Endothelial cell of umbilical vein (primary cell): ENCODE measurements around the gene CST9L. TPM values are rescaled to one million over a fixed set of nuclear protein-coding genes. Genes with fewer than 3 reads are reported as not detected.

Source experiments
- BruUV-seq: library from RNA; stranded (reverse); fragments of 400-500 nt; replicated peaks from 2 replicates; lab custom pipeline; 2021; lab: Mats Ljungman, UMichigan
- CTCF ChIA-PET: fragments of 300-600, 350-600 bp; sonication (Branson Sonifier 250); formaldehyde crosslinking; loops from one replicate; lab custom pipeline; 2021; ENCODE audit warnings: antibody characterized with exemption, inconsistent platforms; lab: Charles Lee
- POLR2A ChIA-PET: fragments of 300-600, 350-600 bp; sonication (Branson Sonifier 250); formaldehyde crosslinking; loops from one replicate; lab custom pipeline; 2021; ENCODE audit warnings: antibody characterized with exemption, inconsistent platforms; lab: Charles Lee
- DNase-seq: peaks from one replicate; pipeline ENCODE4 v3.0.0-alpha.2; 2011; ENCODE audit warnings: low read depth, low spot score
- FAIRE-seq: peaks from 2 replicates; lab custom pipeline; 2011; peaks lifted over from hg19 to GRCh38; lab: Jason Lieb, UNC
- H2AFZ ChIP-seq: 2 replicates; pipeline ENCODE4 v1.6.0; 2012; ENCODE audit warnings: low read depth, low read length, control low read depth, inconsistent platforms
- H3K27ac ChIP-seq: 2 replicates; pipeline ENCODE4 v1.5.1; 2011; ENCODE audit warnings: low read depth, mild to moderate bottlenecking, control low read depth, low read length, moderate library complexity; ENCODE audit not compliant: insufficient read depth
- H3K27me3 ChIP-seq, 2 experiments: 2 replicates each; pipeline versions ENCODE4 v1.6.0 to v1.6.1; 2011; ENCODE audit warnings: low read length in 2 of 2, mixed read lengths in 1 of 2; ENCODE audit not compliant: control insufficient read depth in 2 of 2, insufficient read depth in 2 of 2
- H3K36me3 ChIP-seq, 2 experiments: 2 replicates in 1 of 2; 3 replicates in 1 of 2; pipeline ENCODE4 v1.5.1; 2011; ENCODE audit warnings: low read length in 2 of 2, mild to moderate bottlenecking in 1 of 2, moderate library complexity in 1 of 2; ENCODE audit not compliant: control insufficient read depth in 2 of 2, insufficient read depth in 2 of 2; ENCODE audit errors: extremely low read depth in 1 of 2
- H3K4me1 ChIP-seq: 3 replicates; pipeline ENCODE4 v1.5.1; 2011; ENCODE audit warnings: mild to moderate bottlenecking, low read length; ENCODE audit not compliant: control insufficient read depth, insufficient read depth; ENCODE audit errors: extremely low read depth
- H3K4me2 ChIP-seq: 2 replicates; pipeline ENCODE4 v1.6.1; 2011; ENCODE audit warnings: low read length, control low read depth, mixed read lengths; ENCODE audit not compliant: insufficient read depth
- H3K4me3 ChIP-seq, 3 experiments: fragments of 200-600 bp in 1 of 3; sonication (generic), shearing (Covaris generic) in 1 of 3; replicated peaks in 1 of 3; 2 replicates each; pipeline ENCODE4 v1.5.1; 2011 to 2016; ENCODE audit warnings: control low read depth in 3 of 3, low read length in 3 of 3, mild to moderate bottlenecking in 2 of 3, inconsistent platforms in 1 of 3, low read depth in 1 of 3, moderate library complexity in 1 of 3; ENCODE audit not compliant: insufficient read depth in 1 of 3
- H3K79me2 ChIP-seq: 2 replicates; pipeline ENCODE4 v1.6.0; 2012; ENCODE audit warnings: low read length, inconsistent platforms; ENCODE audit not compliant: control insufficient read depth, insufficient read depth
- H3K9ac ChIP-seq: replicated peaks from 2 replicates; pipeline ENCODE3; 2011; ENCODE audit warnings: low read length, control low read depth; ENCODE audit not compliant: insufficient read depth; ENCODE audit errors: extremely low read depth
- H3K9me1 ChIP-seq: replicated peaks from 3 replicates; pipeline ENCODE4 v1.6.0; 2011; ENCODE audit warnings: mild to moderate bottlenecking, low read length; ENCODE audit not compliant: control insufficient read depth, insufficient read depth; ENCODE audit errors: extremely low read depth
- H3K9me3 ChIP-seq: replicated peaks from 2 replicates; pipeline ENCODE4 v1.5.1; 2012; ENCODE audit warnings: low read length, inconsistent platforms; ENCODE audit not compliant: control insufficient read depth, insufficient read depth
- H4K20me1 ChIP-seq: replicated peaks from 2 replicates; pipeline ENCODE3; 2011; ENCODE audit warnings: mild to moderate bottlenecking, low read length; ENCODE audit not compliant: control insufficient read depth, insufficient read depth; ENCODE audit errors: extremely low read depth
- CTCF ChIP-seq, 2 donors: IDR thresholded peaks; 1 replicate in 1 of 2; 2 replicates in 1 of 2; pipeline ENCODE4 v1.5.1; 2011; ENCODE audit warnings: low read length in 2 of 2, mild to moderate bottlenecking in 2 of 2, moderate library complexity in 2 of 2, control low read depth in 1 of 2, inconsistent platforms in 1 of 2, low read depth in 1 of 2; ENCODE audit not compliant: insufficient read depth in 1 of 2; ENCODE audit errors: extremely low read depth in 1 of 2
- EZH2 ChIP-seq: IDR thresholded peaks from 2 replicates; pipeline ENCODE4 v1.6.1; 2012; ENCODE audit warnings: borderline replicate concordance, low read depth, mild to moderate bottlenecking, moderate library complexity, low read length, inconsistent platforms; ENCODE audit not compliant: severe bottlenecking
- FOS ChIP-seq: IDR thresholded peaks from 2 replicates; pipeline ENCODE4 v1.6.1; 2011; ENCODE audit warnings: mild to moderate bottlenecking, low read length, moderate library complexity, borderline replicate concordance; ENCODE audit not compliant: insufficient read depth
- GATA2 ChIP-seq: IDR thresholded peaks from 2 replicates; pipeline ENCODE4 v1.7.0; 2011; ENCODE audit warnings: low read depth, mild to moderate bottlenecking, moderate library complexity, mixed read lengths, low read length; ENCODE audit not compliant: insufficient read length, insufficient read depth
- JUN ChIP-seq: IDR thresholded peaks from 2 replicates; pipeline ENCODE4 v1.6.1; 2011; ENCODE audit warnings: borderline replicate concordance, low read depth; ENCODE audit not compliant: insufficient read length, insufficient read depth
- MAX ChIP-seq: IDR thresholded peaks from 2 replicates; pipeline ENCODE4 v1.6.1; 2011; ENCODE audit not compliant: insufficient read depth, insufficient read length
- MYC ChIP-seq: IDR thresholded peaks from one replicate; pipeline ENCODE4 v1.6.1; 2011; ENCODE audit warnings: mild to moderate bottlenecking, low read depth, low read length
- POLR2A ChIP-seq: IDR thresholded peaks from 2 replicates; pipeline ENCODE4 v1.6.1; 2012; ENCODE audit warnings: low read depth, mild to moderate bottlenecking, control low read depth, low read length
- POLR2AphosphoS5 ChIP-seq: IDR thresholded peaks from 2 replicates; pipeline ENCODE4 v1.6.1; 2012; ENCODE audit warnings: low read depth, mild to moderate bottlenecking, control low read depth, low read length, moderate library complexity; ENCODE audit not compliant: insufficient read depth
- dilution Hi-C: fragments of 300-500 bp; cut with MboI; formaldehyde crosslinking; loops from one replicate; pipeline ENCODE4 v1.15.0; 2019; ENCODE audit warnings: low sequenced_read_pairs; ENCODE audit not compliant: extremely low pct_ligation_motif_present
- intact Hi-C: fragments of 100-400 bp; cut with micrococcal nuclease; formaldehyde crosslinking; loops from one replicate; pipeline ENCODE4 v1.10.0; 2022
- polyA plus RNA-seq, 4 experiments: library from polyadenylated mRNA; depleted of rRNA in 3 of 4; stranded (reverse) in 3 of 4; unstranded in 1 of 4; fragments of >200 nt; gene quantifications; 2 replicates each; pipeline versions ENCODE4 v1.2.1 to v1.2.3, GENCODE V29; 2011 to 2012; ENCODE audit warnings: missing spikeins in 1 of 4
- total RNA-seq: library from RNA; stranded (reverse); gene quantifications from 2 replicates; pipeline ENCODE4 v1.2.3, GENCODE V29; 2021

Gene CST9L
- total and polyA plus RNA-seq, 2 donors (not counting 3 experiments of a cell fraction or from before 2014, with no cell fraction given): not detected

- POLR2A ChIA-PET: no interaction called here
Observed at GRCh38 chr20:23551383-23551782, 16.9 kb downstream of the CST9L start.

GRCh38 chr20:23550227-23550626, 18.1 kb downstream of the CST9L start:
- Histone ChIP-seq H2AFZ (no peak overlapping the region), H4K20me1 (no peaks in the 10 kb centered on the region), H3K27ac (no peak overlapping the region), H3K79me2 (no peaks in the 10 kb centered on the region), H3K36me3 (no peaks in the 10 kb centered on the region), H3K4me3 (no peak overlapping the region), H3K27me3 (no peaks in the 10 kb centered on the region), H3K4me1 (no peaks in the 10 kb centered on the region), H3K9me1 (no peaks in the 10 kb centered on the region), H3K9me3 (no peaks in the 10 kb centered on the region), H3K9ac (no peak overlapping the region), H3K4me2 (no peak overlapping the region)
- POLR2A ChIA-PET: no interaction called here
- DNase-seq: no peak
- BruUV-seq: no TSS peak
- intact Hi-C loops: no loop called here
- dilution Hi-C loops: no loop called here
- CTCF ChIA-PET: no interaction called here
- TF ChIP-seq MAX (no peak), POLR2AphosphoS5 (no peak), GATA2 (no peak), FOS (no peak), CTCF (IDR thresholded peaks at IDR 0.05; ENCODE audit: extremely low read depth in 1 of 2, insufficient read depth in 1 of 2, low read depth in 1 of 2, low read length in 2 of 2) (no peak), POLR2A (no peak), JUN (no peak), EZH2 (no peak), MYC (no peak)
- FAIRE-seq: no peak

More at GRCh38 chr20:23551383-23551782, 16.9 kb downstream of the CST9L start:
- Histone ChIP-seq H3K27ac (no peak overlapping the region), H3K4me1 (no peaks in the 10 kb centered on the region), H3K36me3 (no peaks in the 10 kb centered on the region), H2AFZ (no peak overlapping the region), H3K9me1 (no peaks in the 10 kb centered on the region), H4K20me1 (no peaks in the 10 kb centered on the region), H3K79me2 (no peaks in the 10 kb centered on the region), H3K9ac (no peak overlapping the region), H3K4me3 (no peak overlapping the region), H3K9me3 (no peaks in the 10 kb centered on the region), H3K4me2 (no peak overlapping the region), H3K27me3 (no peaks in the 10 kb centered on the region)
- TF ChIP-seq POLR2A: no peak
- no peak for TF ChIP-seq FOS
- no peak for TF ChIP-seq EZH2
- FAIRE-seq: no peak
- CTCF ChIA-PET: no interaction called here
- no TSS peak for BruUV-seq
- intact Hi-C loops (no loop called here), dilution Hi-C loops (no loop called here)
- DNase-seq: no peak
